K562 (cell line): ENCODE results near the gene METTL2A. TPM values are rescaled to one million over a fixed set of nuclear protein-coding genes. Genes with fewer than 3 reads are reported as not detected.
"Not testable (repeated sequence)": the region's sequence is repeated elsewhere in the genome, so short reads cannot be mapped to it uniquely, and the experiment has no call there.

ENCODE experiments used
- ATAC-seq: fragments of 200-7000 bp; cut with Tn5 transposase; 3 replicates; pipeline ENCODE4 v1.9.1; 2020; ENCODE audit warnings: moderate library complexity
- BruUV-seq: library from RNA; stranded (reverse); fragments of 400-500 nt; replicated peaks from 2 replicates; lab custom pipeline; 2021; lab: Mats Ljungman, UMichigan
- CTCF ChIA-PET: fragments of 300-600 bp; formaldehyde crosslinking; extraction: SDS; loops from one replicate; lab custom pipeline; 2021; ENCODE audit warnings: low intra/inter-chr PET ratio; lab: Yijun Ruan, JAX
- POLR2A ChIA-PET: fragments of 300-600, 350-650 bp; sonication (Branson Sonifier 250); formaldehyde crosslinking; extraction: SDS; loops from one replicate; lab custom pipeline; 2021; ENCODE audit warnings: antibody characterized with exemption, inconsistent platforms; lab: Yijun Ruan, JAX
- DNase-seq, 4 experiments: peaks; one replicate each; pipeline versions ENCODE4 v3.0.0 to v3.0.0-alpha.2; 2011 to 2018; ENCODE audit warnings: low spot score in 3 of 4, mixed read lengths in 3 of 4; ENCODE audit errors: extremely low read depth in 1 of 4
- FAIRE-seq: peaks from 2 replicates; lab custom pipeline; 2011; peaks lifted over from hg19 to GRCh38; lab: Jason Lieb, UNC
- H2AFZ ChIP-seq: 2 replicates; pipeline ENCODE4 v1.6.0; 2011; ENCODE audit warnings: low read depth, low read length, control low read depth, inconsistent platforms
- H3K27ac ChIP-seq: fragments of 200-600 bp; 3 replicates; pipeline ENCODE4 v1.8.0; 2011; ENCODE audit warnings: low read depth, mild to moderate bottlenecking, control low read depth, inconsistent platforms, low read length, moderate library complexity, mixed read lengths; ENCODE audit errors: extremely low read depth
- H3K27me3 ChIP-seq, 2 experiments: fragments of 300-600 bp in 1 of 2; 2 replicates in 1 of 2; 3 replicates in 1 of 2; pipeline versions ENCODE4 v1.6.0 to v1.8.0; 2011; ENCODE audit warnings: inconsistent platforms in 2 of 2, low read length in 2 of 2, mild to moderate bottlenecking in 1 of 2, mixed read lengths in 1 of 2, moderate library complexity in 1 of 2; ENCODE audit not compliant: control insufficient read depth in 2 of 2, insufficient read depth in 2 of 2
- H3K36me3 ChIP-seq: fragments of 300-600 bp; 3 replicates; pipeline ENCODE4 v1.8.0; 2011; ENCODE audit warnings: mild to moderate bottlenecking, low read length, inconsistent platforms; ENCODE audit not compliant: control insufficient read depth, insufficient read depth
- H3K4me1 ChIP-seq, 2 experiments: fragments of 200-600 bp in 1 of 2; replicated peaks in 1 of 2; 2 replicates in 1 of 2; 3 replicates in 1 of 2; pipeline versions ENCODE4 v1.5.1 to v1.8.0; 2011; ENCODE audit warnings: inconsistent platforms in 2 of 2, low read length in 2 of 2, mild to moderate bottlenecking in 1 of 2, mixed read lengths in 1 of 2, moderate library complexity in 1 of 2; ENCODE audit not compliant: control insufficient read depth in 2 of 2, insufficient read depth in 2 of 2
- H3K4me2 ChIP-seq: 2 replicates; pipeline ENCODE4 v1.6.1; 2011; ENCODE audit warnings: low read length, control low read depth, inconsistent platforms, mixed read lengths; ENCODE audit not compliant: insufficient read depth
- H3K4me3 ChIP-seq: fragments of 200-600 bp; sonication (generic), shearing (Covaris generic); 2 replicates; pipeline ENCODE4 v1.5.1; 2016; ENCODE audit warnings: control low read depth, inconsistent platforms
- H3K79me2 ChIP-seq: fragments of 200-600 bp; 3 replicates; pipeline ENCODE4 v1.8.0; 2011; ENCODE audit warnings: low read length, inconsistent platforms; ENCODE audit not compliant: control insufficient read depth, insufficient read depth
- H3K9ac ChIP-seq, 2 experiments: 2 replicates each; pipeline versions ENCODE4 v1.6.0 to v1.6.1; 2011; ENCODE audit warnings: low read depth in 2 of 2, low read length in 2 of 2, control low read depth in 1 of 2, inconsistent platforms in 1 of 2, mild to moderate bottlenecking in 1 of 2, mixed read lengths in 1 of 2; ENCODE audit not compliant: insufficient read depth in 1 of 2
- H3K9me1 ChIP-seq: one replicate; pipeline ENCODE4 v1.6.0; 2011; ENCODE audit warnings: inconsistent platforms, mild to moderate bottlenecking, low read length, moderate library complexity; ENCODE audit not compliant: control insufficient read depth, insufficient read depth
- H3K9me3 ChIP-seq: replicated peaks from 2 replicates; pipeline ENCODE4 v1.5.1; 2011; ENCODE audit warnings: low read depth, low read length, inconsistent platforms; ENCODE audit not compliant: control insufficient read depth, insufficient read depth
- H4K20me1 ChIP-seq: replicated peaks from 2 replicates; pipeline ENCODE4 v1.6.1; 2011; ENCODE audit warnings: low read length, inconsistent platforms, mixed read lengths; ENCODE audit not compliant: control insufficient read depth, insufficient read depth
- WGBS: fragments of 100-300 bp; shearing (Covaris generic); methylation state at CpG from one replicate; pipeline ENCODE4 v1.1.6; 2016; ENCODE audit warnings: low coverage, mixed read lengths; ENCODE audit not compliant: insufficient coverage; ENCODE audit errors: missing lambda C conversion rate; 5-methylcytosine and 5-hydroxymethylcytosine counted together
- in situ Hi-C: fragments of 300-500 bp; cut with MboI; formaldehyde crosslinking; loops from 4 replicates; pipeline ENCODE4 v1.15.0; 2018; ENCODE audit warnings: inconsistent platforms, mixed read lengths
- intact Hi-C: fragments of 100-400 bp; cut with micrococcal nuclease; formaldehyde crosslinking; loops from 2 replicates; pipeline ENCODE4 v1.14.2; 2022
- polyA plus RNA-seq, 8 experiments: library from polyadenylated mRNA; depleted of rRNA in 4 of 8; stranded (reverse) in 5 of 8; unstranded in 3 of 8; fragments of >200 nt; fragmentation: Nextera tagmentation in 2 of 8; fragmentation: Illumina TruSeq in 1 of 8; extraction: Ambion mirVana in 2 of 8; extraction: Trizol in 1 of 8; gene quantifications; 2 replicates each; pipeline versions ENCODE4 v1.2.1 to v1.2.3, GENCODE V29; 2011 to 2014; ENCODE audit warnings: inconsistent platforms in 1 of 8, missing spikeins in 1 of 8
- total RNA-seq, 7 experiments: library from RNA; depleted of rRNA in 6 of 7; stranded (reverse); fragments of >200 nt in 6 of 7; fragmentation: Illumina TruSeq in 2 of 7; extraction: Trizol in 2 of 7; gene quantifications; 2 replicates each; pipeline versions ENCODE4 v1.2.1 to v1.2.3, GENCODE V29; 2011 to 2021; ENCODE audit warnings: low replicate concordance in 1 of 7

METTL2A gene
- total and polyA plus RNA-seq, 9 of the 15 experiments (the other 6 are each of a cell fraction or from before 2014, with no cell fraction given) = 21.0 to 52.5 (median 33.2) TPM

DNA sequence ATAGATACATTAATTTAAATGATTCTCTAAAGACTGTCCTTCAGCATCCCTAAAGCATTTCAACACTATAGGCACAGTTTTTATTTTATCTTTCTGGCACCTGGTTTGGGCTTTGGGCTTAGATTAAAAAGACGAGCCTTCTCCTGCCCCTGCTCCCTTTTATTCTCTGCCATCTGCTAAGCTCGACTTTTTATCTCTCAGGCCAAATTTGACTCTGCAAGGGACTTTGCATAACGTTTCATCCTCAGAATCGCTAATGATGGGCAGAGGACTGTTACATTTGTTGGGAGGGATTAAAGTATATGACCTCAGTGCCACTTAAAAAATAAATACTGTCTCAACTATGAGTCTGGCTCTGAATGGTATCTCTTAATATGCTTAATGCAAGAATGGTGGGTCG lies 29.3 kb downstream of the METTL2A start:
- H3K4me1 ChIP-seq, DNase-seq, H3K36me3 ChIP-seq, POLR2A ChIA-PET, H3K79me2 ChIP-seq, H3K4me3 ChIP-seq, H3K9ac ChIP-seq, H3K9me3 ChIP-seq, H3K4me2 ChIP-seq, H3K27me3 ChIP-seq, in situ Hi-C loops, H3K27ac ChIP-seq, FAIRE-seq, ATAC-seq, H4K20me1 ChIP-seq, CTCF ChIA-PET, intact Hi-C loops, H2AFZ ChIP-seq, BruUV-seq, H3K9me1 ChIP-seq: not testable (repeated sequence)
- 24% methylated on average over 4 of the region's 5 CpGs for WGBS

DNA sequence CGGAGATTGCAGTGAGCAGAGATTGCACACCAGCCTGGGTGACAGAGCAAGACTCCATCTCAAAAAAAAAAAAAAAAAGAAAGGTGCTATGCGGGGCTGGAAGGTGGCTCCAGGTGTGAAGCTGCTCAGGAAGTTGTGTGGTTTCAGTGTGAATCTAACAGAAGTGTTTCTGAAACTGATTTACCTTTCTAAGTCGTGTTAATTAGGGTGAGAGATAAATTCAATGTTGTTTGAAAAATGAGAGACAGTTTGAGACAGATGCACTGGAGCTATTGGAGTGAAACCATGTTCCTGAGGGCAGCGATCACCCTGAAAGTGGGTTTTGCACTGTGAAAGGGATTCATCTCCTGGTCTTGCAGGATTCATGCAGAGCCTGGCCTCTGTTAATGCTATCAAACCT lies 30.0 kb downstream of the METTL2A start:
- H3K9ac ChIP-seq, in situ Hi-C loops, H3K9me3 ChIP-seq, H3K79me2 ChIP-seq, H4K20me1 ChIP-seq, FAIRE-seq, H3K9me1 ChIP-seq, H3K4me1 ChIP-seq, H3K4me2 ChIP-seq, DNase-seq, H3K27ac ChIP-seq, intact Hi-C loops, POLR2A ChIA-PET, H3K36me3 ChIP-seq, BruUV-seq, H2AFZ ChIP-seq, CTCF ChIA-PET, H3K27me3 ChIP-seq, H3K4me3 ChIP-seq, ATAC-seq: not testable (repeated sequence)
- WGBS = 60% methylated on average over 3 of the region's 4 CpGs

- intact Hi-C loops, H3K9ac ChIP-seq, H3K27ac ChIP-seq, H3K4me3 ChIP-seq, ATAC-seq, POLR2A ChIA-PET, H3K4me1 ChIP-seq, H2AFZ ChIP-seq, in situ Hi-C loops, H3K9me1 ChIP-seq, H3K79me2 ChIP-seq, CTCF ChIA-PET, H3K4me2 ChIP-seq, BruUV-seq, H3K27me3 ChIP-seq, H3K9me3 ChIP-seq, H3K36me3 ChIP-seq, FAIRE-seq, DNase-seq, H4K20me1 ChIP-seq: not testable (repeated sequence)
- WGBS = 48% methylated on average over 3 of the region's 3 CpGs
These were observed 30.4 kb downstream of the METTL2A start for GRCh38 chr17:62454111-62454510.
